ENCODE measurements around the gene HGS. TPM values are rescaled to one million over a fixed set of nuclear protein-coding genes. Genes with fewer than 3 reads are reported as not detected.

Gene HGS
- total RNA-seq, 1 donor from 2014 or later = 117 TPM

DNA sequence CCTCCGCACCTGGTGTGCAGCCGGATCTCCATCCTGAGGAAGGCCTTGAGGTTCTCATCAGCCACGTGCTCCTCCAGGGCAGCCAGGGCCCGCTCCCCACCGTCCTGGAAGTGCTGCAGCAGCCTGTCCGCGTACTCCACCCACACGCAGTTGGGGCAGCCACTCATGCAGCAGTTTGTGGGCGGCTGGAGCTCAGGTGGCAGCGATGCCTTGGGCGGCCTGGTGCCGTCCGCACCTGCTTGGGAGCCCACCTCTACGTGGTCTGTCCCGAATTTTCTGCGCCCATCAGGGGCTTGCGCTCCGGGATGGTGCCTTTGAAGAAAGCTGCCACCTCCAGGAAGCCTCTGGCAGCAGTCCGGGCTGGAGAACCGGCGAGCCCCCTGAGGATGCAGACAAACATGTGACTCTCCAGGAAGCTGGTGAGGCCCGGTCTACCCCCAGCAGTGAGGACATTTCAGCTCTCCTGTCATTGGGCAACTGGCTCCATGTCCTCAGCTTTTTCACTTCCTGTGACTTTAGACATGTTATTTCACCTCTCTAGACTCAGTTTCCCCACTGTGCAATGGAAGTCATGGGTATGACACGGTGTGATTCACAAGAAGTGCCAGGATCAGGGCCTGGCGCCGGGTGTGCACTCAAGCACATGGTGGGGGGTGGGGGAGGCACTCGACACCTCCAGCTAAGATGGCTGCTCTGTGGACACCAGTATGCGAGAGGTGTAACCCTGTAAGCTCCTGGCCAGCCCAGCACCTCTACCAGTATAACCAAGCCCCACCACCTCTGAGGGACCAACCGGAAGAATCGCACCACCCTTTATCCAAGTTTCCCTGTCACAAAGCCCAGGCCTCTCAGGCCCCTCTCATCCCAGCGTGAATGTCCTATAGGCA, 18.4 kb upstream of the HGS start:
- H3K27me3 Mint-ChIP-seq (ENCODE audit: unreplicated experiment) = no peaks in the 10 kb centered on the region
- H3K4me1 Mint-ChIP-seq (ENCODE audit: unreplicated experiment) = peaks cover 17% of the 10 kb centered on the region
- peak overlapping the region; percentile 93 for H3K4me3 Mint-ChIP-seq (ENCODE audit: unreplicated experiment)
- peak overlapping the region; percentile 91 for H3K27ac Mint-ChIP-seq (ENCODE audit: unreplicated experiment)
- TF ChIP-seq, protein P1, sequence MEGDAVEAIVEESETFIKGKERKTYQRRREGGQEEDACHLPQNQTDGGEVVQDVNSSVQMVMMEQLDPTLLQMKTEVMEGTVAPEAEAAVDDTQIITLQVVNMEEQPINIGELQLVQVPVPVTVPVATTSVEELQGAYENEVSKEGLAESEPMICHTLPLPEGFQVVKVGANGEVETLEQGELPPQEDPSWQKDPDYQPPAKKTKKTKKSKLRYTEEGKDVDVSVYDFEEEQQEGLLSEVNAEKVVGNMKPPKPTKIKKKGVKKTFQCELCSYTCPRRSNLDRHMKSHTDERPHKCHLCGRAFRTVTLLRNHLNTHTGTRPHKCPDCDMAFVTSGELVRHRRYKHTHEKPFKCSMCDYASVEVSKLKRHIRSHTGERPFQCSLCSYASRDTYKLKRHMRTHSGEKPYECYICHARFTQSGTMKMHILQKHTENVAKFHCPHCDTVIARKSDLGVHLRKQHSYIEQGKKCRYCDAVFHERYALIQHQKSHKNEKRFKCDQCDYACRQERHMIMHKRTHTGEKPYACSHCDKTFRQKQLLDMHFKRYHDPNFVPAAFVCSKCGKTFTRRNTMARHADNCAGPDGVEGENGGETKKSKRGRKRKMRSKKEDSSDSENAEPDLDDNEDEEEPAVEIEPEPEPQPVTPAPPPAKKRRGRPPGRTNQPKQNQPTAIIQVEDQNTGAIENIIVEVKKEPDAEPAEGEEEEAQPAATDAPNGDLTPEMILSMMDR (IDR thresholded peaks at IDR 0.05) = no peak
- no peaks in the 10 kb centered on the region for H3K9me3 Mint-ChIP-seq (ENCODE audit: unreplicated experiment)
- DNase-seq (ENCODE audit: extremely low spot score, unreplicated experiment) = no peak
- H3K36me3 Mint-ChIP-seq (ENCODE audit: unreplicated experiment) = peaks cover 7% of the 10 kb centered on the region

DNA sequence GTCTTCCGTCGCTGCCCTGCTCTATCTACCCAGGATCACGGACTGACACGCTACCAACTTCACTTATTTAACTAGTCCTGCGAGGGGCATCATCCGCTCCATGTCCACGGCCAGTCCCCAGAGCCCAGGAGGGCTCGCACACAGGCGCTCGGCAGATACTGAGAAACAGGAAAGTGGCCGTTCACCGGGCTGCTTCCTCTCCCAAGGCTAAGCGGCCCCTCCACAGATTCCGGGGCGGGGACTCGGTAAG, 17.8 kb upstream of the HGS start:
- H3K9me3 Mint-ChIP-seq (ENCODE audit: unreplicated experiment) = no peaks in the 10 kb centered on the region

DNA sequence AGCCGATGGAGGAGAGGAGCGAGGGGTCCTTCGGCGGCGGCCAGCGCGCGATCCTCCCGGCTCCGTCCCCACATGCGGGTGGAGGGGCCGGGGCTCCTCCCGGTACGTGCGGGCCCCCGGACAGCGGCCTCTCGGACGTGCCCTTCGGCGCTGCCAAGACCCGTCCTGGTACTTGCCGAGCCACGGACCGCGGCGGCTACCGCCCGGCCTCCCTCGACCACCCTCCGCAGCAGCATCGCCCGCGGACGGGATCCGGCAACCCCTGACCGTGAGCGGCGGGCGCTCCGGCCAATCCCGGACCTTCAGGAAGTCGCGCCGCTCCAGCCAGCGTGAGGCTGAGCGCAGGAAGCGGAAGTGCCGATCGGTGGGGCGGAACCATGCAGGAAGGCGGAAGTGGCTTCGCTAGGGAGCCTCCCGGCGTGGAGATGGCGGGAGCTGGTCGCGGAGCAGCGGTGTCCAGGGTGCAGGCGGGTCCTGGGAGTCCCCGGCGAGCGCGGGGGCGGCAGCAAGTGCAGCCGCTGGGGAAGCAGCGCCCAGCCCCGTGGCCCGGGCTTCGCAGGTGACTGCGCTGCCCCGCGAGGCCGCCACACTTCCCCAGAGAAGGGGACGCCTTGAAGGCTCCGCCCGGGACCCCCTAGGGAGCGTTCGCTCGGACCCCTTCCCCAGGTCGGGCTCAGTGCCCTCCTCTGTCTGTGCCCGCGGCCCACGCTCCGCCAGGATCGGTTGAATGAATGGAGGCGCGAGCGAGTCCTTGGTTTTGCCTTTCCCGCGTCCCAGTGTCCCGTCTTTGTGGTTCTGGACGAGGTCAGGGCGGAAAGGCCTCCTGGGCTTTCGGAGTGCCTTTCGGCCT, 17.2 kb upstream of the HGS start, which contains the start of the genes CCDC137 and OXLD1:
Gene CCDC137, plus strand, starts transcription at position 396 of the 850 bp plus-strand sequence. Its CDS starts 30 bp downstream, at position 426.
Gene OXLD1, minus strand, starts transcription at position 264 of the 850 bp plus-strand sequence. Its CDS starts 28 bp downstream, at position 236.
- H3K27ac Mint-ChIP-seq (ENCODE audit: unreplicated experiment) = peak within 1 kb of the TSS; percentile 91
- DNase-seq (ENCODE audit: extremely low spot score, unreplicated experiment) = peak; percentile 98
- peaks cover 9% of the 10 kb centered on the region for H3K36me3 Mint-ChIP-seq (ENCODE audit: unreplicated experiment)
- H3K9me3 Mint-ChIP-seq (ENCODE audit: unreplicated experiment) = no peaks in the 10 kb centered on the region
- H3K4me1 Mint-ChIP-seq (ENCODE audit: unreplicated experiment) = peaks cover 17% of the 10 kb centered on the region
- peak within 1 kb of the TSS; percentile 93 for H3K4me3 Mint-ChIP-seq (ENCODE audit: unreplicated experiment)
- H3K27me3 Mint-ChIP-seq (ENCODE audit: unreplicated experiment) = no peaks in the 10 kb centered on the region
- TF ChIP-seq, protein P1 (IDR thresholded peaks at IDR 0.05) = no peak

More for the DNA sequence above, 17.8 kb upstream of the HGS start:
- peak overlapping the region; percentile 91 for H3K27ac Mint-ChIP-seq (ENCODE audit: unreplicated experiment)
- peaks cover 17% of the 10 kb centered on the region for H3K4me1 Mint-ChIP-seq (ENCODE audit: unreplicated experiment)
- DNase-seq (ENCODE audit: extremely low spot score, unreplicated experiment) = no peak
- TF ChIP-seq, protein P1 (IDR thresholded peaks at IDR 0.05) = no peak
- H3K36me3 Mint-ChIP-seq (ENCODE audit: unreplicated experiment) = peaks cover 7% of the 10 kb centered on the region
- H3K27me3 Mint-ChIP-seq (ENCODE audit: unreplicated experiment) = no peaks in the 10 kb centered on the region
- H3K4me3 Mint-ChIP-seq (ENCODE audit: unreplicated experiment) = peak overlapping the region; percentile 93

DNA sequence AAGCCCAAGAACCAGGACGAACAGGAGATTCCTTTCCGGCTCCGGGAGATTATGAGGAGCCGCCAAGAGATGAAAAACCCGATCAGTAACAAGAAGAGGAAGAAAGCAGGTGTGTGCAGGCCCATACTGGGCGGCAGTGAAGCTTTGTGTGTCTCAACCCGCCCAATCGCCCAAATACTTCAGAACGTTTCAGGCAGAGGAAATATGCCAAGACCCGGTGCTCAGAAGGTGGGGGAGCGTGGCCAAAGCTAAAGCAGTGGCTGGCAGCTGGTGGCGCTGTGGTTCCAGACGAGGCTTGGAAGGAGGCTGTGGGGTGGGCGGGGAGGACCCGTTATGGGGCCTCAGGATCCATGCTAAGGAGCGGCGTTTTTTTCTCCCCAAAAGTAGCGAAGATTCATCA, 16.1 kb upstream of the HGS start:
- Mint-ChIP-seq H3K27ac (ENCODE audit: unreplicated experiment) (peak overlapping the region; percentile 27), H3K27me3 (ENCODE audit: unreplicated experiment) (no peaks in the 10 kb centered on the region), H3K36me3 (ENCODE audit: unreplicated experiment) (peaks cover 13% of the 10 kb centered on the region), H3K9me3 (ENCODE audit: unreplicated experiment) (no peaks in the 10 kb centered on the region), H3K4me1 (ENCODE audit: unreplicated experiment) (peaks cover 17% of the 10 kb centered on the region), H3K4me3 (ENCODE audit: unreplicated experiment) (peak overlapping the region; percentile 93)
- TF ChIP-seq, protein P1 (IDR thresholded peaks at IDR 0.05) = no peak
- no peak for DNase-seq (ENCODE audit: extremely low spot score, unreplicated experiment)

DNA sequence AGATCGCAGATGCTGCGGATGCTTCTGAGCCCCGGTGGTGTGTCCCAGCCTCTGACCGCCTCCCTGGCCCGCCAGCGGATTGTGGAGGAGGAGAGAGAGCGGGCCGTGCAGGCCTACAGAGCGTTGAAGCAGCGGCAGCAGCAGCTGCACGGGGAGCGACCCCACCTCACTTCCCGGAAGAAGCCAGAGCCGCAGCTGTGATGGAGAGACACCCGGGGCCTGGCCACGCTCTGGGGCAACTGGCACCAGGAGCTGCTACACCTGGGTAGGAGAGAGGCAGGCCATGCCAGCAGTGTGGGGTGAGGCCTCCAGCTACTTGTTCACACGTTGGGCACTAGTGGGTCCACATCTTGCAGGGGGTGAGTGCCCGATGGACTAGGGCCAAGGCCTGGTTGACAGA, 11.3 kb upstream of the HGS start:
- H3K27me3 Mint-ChIP-seq (ENCODE audit: unreplicated experiment) = no peaks in the 10 kb centered on the region
- H3K27ac Mint-ChIP-seq (ENCODE audit: unreplicated experiment) = no peak overlapping the region
- no peak overlapping the region for H3K4me3 Mint-ChIP-seq (ENCODE audit: unreplicated experiment)
- TF ChIP-seq, protein P1 (IDR thresholded peaks at IDR 0.05) = no peak
- H3K4me1 Mint-ChIP-seq (ENCODE audit: unreplicated experiment) = peaks cover 9% of the 10 kb centered on the region
- DNase-seq (ENCODE audit: extremely low spot score, unreplicated experiment) = no peak
- H3K9me3 Mint-ChIP-seq (ENCODE audit: unreplicated experiment) = no peaks in the 10 kb centered on the region
- H3K36me3 Mint-ChIP-seq (ENCODE audit: unreplicated experiment) = peaks cover 16% of the 10 kb centered on the region
